GM19035 (cell line): ENCODE measurements around the gene SERBP1.
"Not testable (repeated sequence)": the region's sequence is repeated elsewhere in the genome, so short reads cannot be mapped to it uniquely, and the experiment has no call there.

Experiments
- ATAC-seq: cut with Tn5 transposase; IDR thresholded peaks from one replicate; pipeline ENCODE4 v1.9.1; 2021; ENCODE audit not compliant: unreplicated experiment

The SERBP1 gene

GRCh38 chr1:67441183-67441582 lies 11.0 kb upstream of the SERBP1 start:
- ATAC-seq = no peak

GRCh38 chr1:67440339-67440738 lies 10.1 kb upstream of the SERBP1 start:
- no peak for ATAC-seq

GRCh38 chr1:67439277-67440029 lies 9.3 kb upstream of the SERBP1 start:
- no peak for ATAC-seq

GRCh38 chr1:67437961-67438360 lies 7.8 kb upstream of the SERBP1 start:
- no peak for ATAC-seq

GRCh38 chr1:67436511-67437055 lies 6.4 kb upstream of the SERBP1 start:
- no peak for ATAC-seq

- no peak for ATAC-seq
Observed at GRCh38 chr1:67434491-67434890, 4.3 kb upstream of the SERBP1 start.

GRCh38 chr1:67433837-67434236 lies 3.6 kb upstream of the SERBP1 start:
- ATAC-seq = no peak

GRCh38 chr1:67432745-67433144 lies 2.5 kb upstream of the SERBP1 start:
- no peak for ATAC-seq

- ATAC-seq = no peak
Observed at GRCh38 chr1:67431869-67432578, 1.8 kb upstream of the SERBP1 start.

GRCh38 chr1:67431156-67431765 lies 1.1 kb upstream of the SERBP1 start:
- no peak for ATAC-seq

- ATAC-seq = peak; percentile 17
Observed at GRCh38 chr1:67429528-67430357, 459 bp downstream of the SERBP1 start.

- no peak for ATAC-seq
Observed at GRCh38 chr1:67429011-67429527, 1.1 kb downstream of the SERBP1 start.

GRCh38 chr1:67427947-67428346 lies 2.3 kb downstream of the SERBP1 start:
- no peak for ATAC-seq

GRCh38 chr1:67427465-67427864 lies 2.7 kb downstream of the SERBP1 start:
- ATAC-seq = no peak

GRCh38 chr1:67420835-67421492 lies 9.2 kb downstream of the SERBP1 start:
- no peak for ATAC-seq

GRCh38 chr1:67418839-67419586 lies 11.2 kb downstream of the SERBP1 start:
- ATAC-seq = no peak

- not testable (repeated sequence) for ATAC-seq
Observed at GRCh38 chr1:67417733-67418132, 12.5 kb downstream of the SERBP1 start.

GRCh38 chr1:67415041-67415440 lies 15.2 kb downstream of the SERBP1 start:
- no peak for ATAC-seq

- no peak for ATAC-seq
Observed at GRCh38 chr1:67414574-67414973, 15.6 kb downstream of the SERBP1 start.
